GM10266 (cell line): ENCODE measurements around the gene COL6A1.
"Not testable (repeated sequence)": the region's sequence is repeated elsewhere in the genome, so short reads cannot be mapped to it uniquely, and the experiment has no call there.

Experiments used
- DNase-seq: peaks from one replicate; pipeline ENCODE4 v3.0.0; 2012; ENCODE audit errors: extremely low spot score
- TF ChIP-seq, protein P1 (sequence below): IDR thresholded peaks from 2 replicates; pipeline ENCODE4 v1.5.1; 2012; ENCODE audit warnings: mild to moderate bottlenecking, low read depth; ENCODE audit not compliant: control insufficient read depth, insufficient read depth; ENCODE audit errors: missing control alignments

Gene COL6A1

GRCh38 chr21:46003575-46004007 is 22.0 kb downstream of the COL6A1 start:
- TF ChIP-seq, protein P1, sequence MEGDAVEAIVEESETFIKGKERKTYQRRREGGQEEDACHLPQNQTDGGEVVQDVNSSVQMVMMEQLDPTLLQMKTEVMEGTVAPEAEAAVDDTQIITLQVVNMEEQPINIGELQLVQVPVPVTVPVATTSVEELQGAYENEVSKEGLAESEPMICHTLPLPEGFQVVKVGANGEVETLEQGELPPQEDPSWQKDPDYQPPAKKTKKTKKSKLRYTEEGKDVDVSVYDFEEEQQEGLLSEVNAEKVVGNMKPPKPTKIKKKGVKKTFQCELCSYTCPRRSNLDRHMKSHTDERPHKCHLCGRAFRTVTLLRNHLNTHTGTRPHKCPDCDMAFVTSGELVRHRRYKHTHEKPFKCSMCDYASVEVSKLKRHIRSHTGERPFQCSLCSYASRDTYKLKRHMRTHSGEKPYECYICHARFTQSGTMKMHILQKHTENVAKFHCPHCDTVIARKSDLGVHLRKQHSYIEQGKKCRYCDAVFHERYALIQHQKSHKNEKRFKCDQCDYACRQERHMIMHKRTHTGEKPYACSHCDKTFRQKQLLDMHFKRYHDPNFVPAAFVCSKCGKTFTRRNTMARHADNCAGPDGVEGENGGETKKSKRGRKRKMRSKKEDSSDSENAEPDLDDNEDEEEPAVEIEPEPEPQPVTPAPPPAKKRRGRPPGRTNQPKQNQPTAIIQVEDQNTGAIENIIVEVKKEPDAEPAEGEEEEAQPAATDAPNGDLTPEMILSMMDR: no peak

DNA sequence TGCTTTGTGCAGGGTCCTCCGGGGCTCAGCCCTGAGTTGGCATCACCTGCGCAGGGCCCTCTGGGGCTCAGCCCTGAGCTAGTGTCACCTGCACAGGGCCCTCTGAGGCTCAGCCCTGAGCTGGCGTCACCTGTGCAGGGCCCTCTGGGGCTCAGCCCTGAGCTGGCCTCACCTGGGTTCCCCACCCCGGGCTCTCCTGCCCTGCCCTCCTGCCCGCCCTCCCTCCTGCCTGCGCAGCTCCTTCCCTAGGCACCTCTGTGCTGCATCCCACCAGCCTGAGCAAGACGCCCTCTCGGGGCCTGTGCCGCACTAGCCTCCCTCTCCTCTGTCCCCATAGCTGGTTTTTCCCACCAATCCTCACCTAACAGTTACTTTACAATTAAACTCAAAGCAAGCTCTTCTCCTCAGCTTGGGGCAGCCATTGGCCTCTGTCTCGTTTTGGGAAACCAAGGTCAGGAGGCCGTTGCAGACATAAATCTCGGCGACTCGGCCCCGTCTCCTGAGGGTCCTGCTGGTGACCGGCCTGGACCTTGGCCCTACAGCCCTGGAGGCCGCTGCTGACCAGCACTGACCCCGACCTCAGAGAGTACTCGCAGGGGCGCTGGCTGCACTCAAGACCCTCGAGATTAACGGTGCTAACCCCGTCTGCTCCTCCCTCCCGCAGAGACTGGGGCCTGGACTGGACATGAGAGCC is 22.7 kb downstream of the COL6A1 start:
- no peak for DNase-seq
- TF ChIP-seq, protein P1: no peak

More at GRCh38 chr21:46003575-46004007, 22.0 kb downstream of the COL6A1 start:
- no peak for DNase-seq

DNA sequence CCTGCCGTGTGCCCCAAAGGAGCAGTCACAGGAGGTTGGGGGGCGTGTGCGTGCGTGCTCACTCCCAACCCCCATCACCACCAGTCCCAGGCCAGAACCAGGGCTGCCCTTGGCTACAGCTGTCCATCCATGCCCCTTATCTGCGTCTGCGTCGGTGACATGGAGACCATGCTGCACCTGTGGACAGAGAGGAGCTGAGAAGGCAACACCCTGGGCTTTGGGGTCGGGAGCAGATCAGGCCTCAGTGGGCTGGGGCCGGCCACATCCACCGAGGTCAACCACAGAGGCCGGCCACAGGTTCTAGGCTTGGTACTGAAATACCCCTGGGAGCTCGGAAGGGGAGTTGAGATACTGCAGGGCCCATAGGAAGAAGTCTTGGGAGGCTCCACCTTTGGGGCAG is 23.5 kb downstream of the COL6A1 start:
- no peak for DNase-seq
- TF ChIP-seq, protein P1: no peak

- TF ChIP-seq, protein P1: no peak
- no peak for DNase-seq
Measured at GRCh38 chr21:46005481-46005881, 23.9 kb downstream of the COL6A1 start.

GRCh38 chr21:46005894-46006546 is 24.4 kb downstream of the COL6A1 start:
- not testable (repeated sequence) for DNase-seq

DNA sequence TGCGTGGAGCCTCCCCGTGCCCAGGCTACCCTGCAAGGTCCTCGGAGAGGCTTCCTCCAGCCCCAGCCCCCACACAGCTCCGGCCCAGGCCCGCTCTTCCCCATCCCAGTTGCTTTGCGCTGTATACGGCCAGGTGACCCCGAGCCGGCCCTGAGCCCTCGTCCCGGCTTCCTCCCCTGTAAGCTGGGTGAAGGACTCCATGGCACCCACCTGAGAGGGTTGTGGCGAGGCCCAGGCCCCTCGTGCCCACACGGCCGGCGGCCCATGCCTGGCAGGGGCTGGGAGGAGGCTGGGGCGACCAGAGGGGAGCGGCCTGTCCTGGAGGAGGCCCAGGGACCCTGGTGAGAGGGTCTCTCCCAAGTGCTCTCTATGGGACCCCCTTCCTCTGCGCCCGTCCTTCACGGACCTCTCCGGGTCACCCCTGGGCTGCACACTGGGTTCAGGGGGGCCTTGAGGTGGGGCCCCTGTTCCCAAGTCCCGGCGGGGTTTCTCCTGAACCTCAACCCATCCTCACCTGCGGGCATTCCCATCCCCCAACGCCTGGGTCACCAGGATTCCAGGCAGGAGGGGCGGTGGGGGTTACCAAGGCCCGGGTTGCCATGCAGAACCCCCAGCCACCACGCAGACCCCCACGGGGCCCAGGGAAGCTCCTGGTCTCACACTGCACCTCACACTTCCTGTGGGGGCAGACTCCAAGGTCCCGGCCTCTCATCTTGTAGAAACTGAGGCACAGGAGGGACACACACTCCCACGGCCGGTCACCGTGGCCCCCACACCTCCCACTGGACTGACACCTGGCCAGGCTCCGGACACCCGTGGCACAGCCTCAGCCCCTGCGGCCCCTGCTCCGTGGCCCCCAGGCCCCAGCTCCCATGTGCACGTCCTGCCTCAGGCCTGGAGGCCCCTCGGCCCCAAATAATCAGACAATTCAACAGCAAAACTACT is 25.2 kb downstream of the COL6A1 start:
- TF ChIP-seq, protein P1: no peak
- DNase-seq: no peak

DNA sequence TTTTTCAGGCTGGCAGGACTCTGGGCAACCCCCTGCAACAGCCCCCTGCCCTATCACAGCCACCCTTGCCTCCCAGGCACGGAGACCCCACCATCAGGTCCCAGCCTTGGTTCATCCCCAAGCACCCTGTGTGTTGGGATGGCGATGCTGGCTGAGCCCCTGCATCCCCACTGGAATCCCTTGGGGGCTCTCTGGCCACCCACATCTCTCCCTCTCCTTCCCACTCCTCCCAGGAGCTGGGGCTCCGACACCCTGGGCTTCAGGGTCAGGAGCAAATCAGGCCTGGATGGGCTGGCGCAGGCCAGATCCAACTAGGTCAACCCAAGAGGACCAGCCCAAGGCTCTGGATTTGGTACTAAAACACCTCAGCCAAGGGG is 25.9 kb downstream of the COL6A1 start:
- TF ChIP-seq, protein P1: no peak
- DNase-seq: no peak
